ENCODE data around the gene MON1A.

- no peak for TF ChIP-seq POLR2A (IDR thresholded peaks at IDR 0.05)
- TF ChIP-seq, protein P1, sequence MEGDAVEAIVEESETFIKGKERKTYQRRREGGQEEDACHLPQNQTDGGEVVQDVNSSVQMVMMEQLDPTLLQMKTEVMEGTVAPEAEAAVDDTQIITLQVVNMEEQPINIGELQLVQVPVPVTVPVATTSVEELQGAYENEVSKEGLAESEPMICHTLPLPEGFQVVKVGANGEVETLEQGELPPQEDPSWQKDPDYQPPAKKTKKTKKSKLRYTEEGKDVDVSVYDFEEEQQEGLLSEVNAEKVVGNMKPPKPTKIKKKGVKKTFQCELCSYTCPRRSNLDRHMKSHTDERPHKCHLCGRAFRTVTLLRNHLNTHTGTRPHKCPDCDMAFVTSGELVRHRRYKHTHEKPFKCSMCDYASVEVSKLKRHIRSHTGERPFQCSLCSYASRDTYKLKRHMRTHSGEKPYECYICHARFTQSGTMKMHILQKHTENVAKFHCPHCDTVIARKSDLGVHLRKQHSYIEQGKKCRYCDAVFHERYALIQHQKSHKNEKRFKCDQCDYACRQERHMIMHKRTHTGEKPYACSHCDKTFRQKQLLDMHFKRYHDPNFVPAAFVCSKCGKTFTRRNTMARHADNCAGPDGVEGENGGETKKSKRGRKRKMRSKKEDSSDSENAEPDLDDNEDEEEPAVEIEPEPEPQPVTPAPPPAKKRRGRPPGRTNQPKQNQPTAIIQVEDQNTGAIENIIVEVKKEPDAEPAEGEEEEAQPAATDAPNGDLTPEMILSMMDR (IDR thresholded peaks at IDR 0.05): no peak
These were observed 37.7 kb upstream of the MON1A start for GRCh38 chr3:49967291-49967690.

All from uterus (tissue), 2 donors.